Stimulated activated CD4-positive, alpha-beta T cell treated with anti-CD3 and anti-CD28 coated beads, Interleukin-2, amount 100 ng/mL, for 48 hours (primary cell): Measurements from ENCODE around the gene CLEC16A.

Experiments
- DNase-seq, 2 donors: peaks; one replicate each; pipeline ENCODE4 v3.0.0-alpha.2; 2020

Gene CLEC16A, protein sequence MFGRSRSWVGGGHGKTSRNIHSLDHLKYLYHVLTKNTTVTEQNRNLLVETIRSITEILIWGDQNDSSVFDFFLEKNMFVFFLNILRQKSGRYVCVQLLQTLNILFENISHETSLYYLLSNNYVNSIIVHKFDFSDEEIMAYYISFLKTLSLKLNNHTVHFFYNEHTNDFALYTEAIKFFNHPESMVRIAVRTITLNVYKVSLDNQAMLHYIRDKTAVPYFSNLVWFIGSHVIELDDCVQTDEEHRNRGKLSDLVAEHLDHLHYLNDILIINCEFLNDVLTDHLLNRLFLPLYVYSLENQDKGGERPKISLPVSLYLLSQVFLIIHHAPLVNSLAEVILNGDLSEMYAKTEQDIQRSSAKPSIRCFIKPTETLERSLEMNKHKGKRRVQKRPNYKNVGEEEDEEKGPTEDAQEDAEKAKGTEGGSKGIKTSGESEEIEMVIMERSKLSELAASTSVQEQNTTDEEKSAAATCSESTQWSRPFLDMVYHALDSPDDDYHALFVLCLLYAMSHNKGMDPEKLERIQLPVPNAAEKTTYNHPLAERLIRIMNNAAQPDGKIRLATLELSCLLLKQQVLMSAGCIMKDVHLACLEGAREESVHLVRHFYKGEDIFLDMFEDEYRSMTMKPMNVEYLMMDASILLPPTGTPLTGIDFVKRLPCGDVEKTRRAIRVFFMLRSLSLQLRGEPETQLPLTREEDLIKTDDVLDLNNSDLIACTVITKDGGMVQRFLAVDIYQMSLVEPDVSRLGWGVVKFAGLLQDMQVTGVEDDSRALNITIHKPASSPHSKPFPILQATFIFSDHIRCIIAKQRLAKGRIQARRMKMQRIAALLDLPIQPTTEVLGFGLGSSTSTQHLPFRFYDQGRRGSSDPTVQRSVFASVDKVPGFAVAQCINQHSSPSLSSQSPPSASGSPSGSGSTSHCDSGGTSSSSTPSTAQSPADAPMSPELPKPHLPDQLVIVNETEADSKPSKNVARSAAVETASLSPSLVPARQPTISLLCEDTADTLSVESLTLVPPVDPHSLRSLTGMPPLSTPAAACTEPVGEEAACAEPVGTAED

DNA sequence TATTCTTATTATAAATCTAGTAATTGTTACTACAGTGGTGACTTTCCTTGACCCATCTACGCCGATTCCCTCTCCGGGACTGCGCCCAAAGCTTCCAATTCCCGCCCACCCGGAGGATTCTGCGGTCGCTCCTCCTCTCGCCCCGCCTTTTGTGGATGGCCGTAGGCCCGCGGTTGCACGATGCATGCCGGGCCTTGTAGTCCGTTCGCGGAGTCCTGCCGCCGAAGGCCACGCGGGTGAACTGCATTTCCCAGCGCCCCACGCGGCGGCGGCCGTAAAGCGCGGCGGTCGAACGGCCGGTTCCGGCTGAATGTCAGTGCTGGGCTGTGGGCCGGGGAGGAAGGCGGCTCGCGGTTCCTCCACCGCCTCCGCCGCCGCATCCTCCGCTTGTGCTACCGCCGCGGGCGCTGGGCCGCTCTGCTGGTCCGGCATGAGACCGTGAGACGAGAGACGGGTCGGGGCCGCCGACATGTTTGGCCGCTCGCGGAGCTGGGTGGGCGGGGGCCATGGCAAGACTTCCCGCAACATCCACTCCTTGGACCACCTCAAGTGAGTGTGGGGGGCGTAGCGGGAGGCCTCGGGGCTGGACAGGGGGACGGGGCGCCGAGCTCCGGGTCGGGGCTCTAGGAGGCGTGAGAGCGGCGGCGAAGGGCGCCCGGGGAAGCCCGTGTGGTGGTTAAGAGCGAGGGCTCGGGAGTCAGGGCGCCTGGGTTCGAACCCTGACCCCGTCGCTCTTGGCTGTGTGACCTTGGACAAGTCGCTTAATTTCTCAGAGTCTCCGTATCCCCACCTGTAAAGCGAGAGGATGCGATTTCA lies at the start of gene CLEC16A:
CLEC16A (plus strand) TSS at position 316 of the 816 bp plus-strand sequence; CDS start at position 470, 154 bp downstream.
- peak; percentile 93 to 95 for DNase-seq

DNA sequence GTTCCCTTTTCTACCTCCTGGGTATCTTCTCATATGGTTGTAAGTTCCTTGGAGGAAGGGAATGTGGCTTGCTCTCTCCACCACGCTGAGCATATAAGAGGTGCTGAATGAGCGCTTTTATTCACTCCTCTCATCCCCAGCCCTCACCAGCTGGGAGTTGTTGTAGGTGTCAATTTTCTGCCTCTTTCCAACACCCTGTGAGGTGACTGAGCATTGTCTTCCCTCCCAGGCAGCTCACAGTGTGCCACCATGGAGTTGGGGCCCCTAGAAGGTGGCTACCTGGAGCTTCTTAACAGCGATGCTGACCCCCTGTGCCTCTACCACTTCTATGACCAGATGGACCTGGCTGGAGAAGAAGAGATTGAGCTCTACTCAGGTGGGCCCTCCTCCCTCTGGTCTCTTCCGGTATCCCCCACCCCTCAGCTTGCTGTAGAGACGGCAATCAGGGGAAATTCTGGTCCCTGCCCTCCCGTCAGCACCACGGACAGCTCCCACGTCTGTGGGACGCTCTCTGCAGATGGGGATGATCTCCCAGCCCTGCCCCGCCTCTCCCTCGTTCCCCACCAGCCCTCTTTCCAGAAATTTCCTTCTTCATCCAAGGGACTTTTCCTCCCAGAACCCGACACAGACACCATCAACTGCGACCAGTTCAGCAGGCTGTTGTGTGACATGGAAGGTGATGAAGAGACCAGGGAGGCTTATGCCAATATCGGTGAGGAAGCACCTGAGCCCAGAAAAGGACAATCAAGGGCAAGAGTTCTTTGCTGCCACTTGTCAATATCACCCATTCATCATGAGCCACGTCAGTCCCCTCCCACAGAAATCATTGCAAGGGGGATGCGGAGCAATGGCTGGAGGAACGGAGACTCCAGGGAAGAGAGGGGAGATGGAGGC lies 49.1 kb upstream of the CLEC16A start:
- peak; percentile 27 to 46 for DNase-seq

DNA sequence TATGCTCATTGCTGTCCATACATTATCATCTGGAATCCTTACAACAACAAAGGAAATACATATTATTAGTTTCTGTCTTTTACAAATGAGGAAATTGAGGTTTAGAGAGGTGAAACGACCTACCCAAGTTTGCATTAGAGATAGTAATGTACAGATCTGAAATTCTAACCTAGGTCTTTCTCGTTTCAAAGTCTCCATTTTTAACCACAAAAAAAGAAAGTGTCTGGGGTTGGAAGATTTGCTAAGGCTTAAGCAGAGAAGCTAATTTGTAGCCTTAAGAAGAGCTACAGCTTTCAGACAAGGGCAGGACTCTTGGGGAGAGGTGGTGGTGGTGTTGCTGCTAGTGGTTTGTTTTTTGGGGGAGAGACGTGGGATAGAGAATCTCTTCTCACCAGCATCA lies 48.2 kb upstream of the CLEC16A start:
- DNase-seq = no peak

DNA sequence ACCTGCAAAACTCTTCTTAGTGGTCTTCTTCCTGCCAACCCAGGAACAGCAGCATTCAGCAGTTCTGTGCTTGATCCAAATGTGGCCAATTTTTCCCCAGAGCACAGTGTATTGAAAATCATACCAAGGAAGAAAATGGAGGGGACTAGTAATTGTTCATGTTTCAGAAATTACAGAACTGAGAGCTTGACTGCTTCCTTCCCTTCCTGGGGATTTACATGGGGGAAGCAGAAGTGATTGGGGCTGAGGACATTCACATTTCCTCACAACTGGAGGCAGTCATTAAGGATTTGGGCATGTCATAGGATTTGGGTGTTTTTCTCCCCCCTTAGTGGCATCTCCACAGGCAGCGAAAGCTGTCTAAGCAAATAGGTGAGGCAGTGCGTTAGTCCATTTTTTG lies 47.6 kb upstream of the CLEC16A start:
- no peak for DNase-seq

DNA sequence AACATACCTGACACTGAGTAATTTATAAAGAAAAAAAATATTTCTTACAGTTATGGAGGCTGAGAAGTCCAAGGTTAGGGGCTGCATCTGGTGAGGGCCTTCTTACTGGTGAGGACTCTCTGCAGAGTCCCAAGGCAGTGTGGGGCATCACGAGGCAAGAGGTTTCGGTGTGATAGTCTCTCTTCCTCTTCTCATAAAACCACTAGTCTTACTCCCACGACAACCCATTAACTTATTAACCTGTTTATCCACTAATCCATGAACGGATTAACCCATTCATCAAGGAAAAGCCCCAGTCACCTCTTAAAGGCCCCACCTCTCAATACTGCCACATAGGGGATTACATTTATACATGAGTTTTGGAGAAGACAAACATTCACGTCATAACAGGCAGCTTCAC lies 47.2 kb upstream of the CLEC16A start:
- DNase-seq = no peak

DNA sequence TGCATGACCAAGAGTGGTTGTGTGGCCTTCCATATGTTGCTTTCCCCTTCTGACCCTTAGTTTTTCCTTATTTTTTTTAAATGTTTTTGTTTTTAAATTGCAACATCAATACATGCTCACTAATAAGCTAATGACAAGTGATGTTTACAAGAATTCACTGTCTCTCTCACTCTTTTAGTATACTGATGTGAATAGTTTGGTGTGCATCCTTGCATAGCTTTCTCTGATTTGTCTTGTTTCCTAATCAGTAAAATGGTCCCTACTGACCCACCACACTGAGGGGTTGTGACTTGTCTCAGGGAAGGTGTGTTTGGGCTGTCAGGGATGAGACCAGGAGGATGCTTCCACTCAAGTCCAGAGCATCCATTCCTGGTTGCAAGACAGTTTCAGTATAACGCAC lies 41.4 kb upstream of the CLEC16A start:
- no peak for DNase-seq

DNA sequence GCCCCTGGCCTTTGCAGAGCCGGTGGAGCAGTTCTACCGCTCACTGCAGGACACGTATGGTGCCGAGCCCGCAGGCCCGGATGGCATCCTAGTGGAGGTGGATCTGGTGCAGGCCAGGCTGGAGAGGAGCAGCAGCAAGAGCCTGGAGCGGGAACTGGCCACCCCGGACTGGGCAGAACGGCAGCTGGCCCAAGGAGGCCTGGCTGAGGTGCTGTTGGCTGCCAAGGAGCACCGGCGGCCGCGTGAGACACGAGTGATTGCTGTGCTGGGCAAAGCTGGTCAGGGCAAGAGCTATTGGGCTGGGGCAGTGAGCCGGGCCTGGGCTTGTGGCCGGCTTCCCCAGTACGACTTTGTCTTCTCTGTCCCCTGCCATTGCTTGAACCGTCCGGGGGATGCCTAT lies 37.9 kb upstream of the CLEC16A start:
- DNase-seq = no peak

DNA sequence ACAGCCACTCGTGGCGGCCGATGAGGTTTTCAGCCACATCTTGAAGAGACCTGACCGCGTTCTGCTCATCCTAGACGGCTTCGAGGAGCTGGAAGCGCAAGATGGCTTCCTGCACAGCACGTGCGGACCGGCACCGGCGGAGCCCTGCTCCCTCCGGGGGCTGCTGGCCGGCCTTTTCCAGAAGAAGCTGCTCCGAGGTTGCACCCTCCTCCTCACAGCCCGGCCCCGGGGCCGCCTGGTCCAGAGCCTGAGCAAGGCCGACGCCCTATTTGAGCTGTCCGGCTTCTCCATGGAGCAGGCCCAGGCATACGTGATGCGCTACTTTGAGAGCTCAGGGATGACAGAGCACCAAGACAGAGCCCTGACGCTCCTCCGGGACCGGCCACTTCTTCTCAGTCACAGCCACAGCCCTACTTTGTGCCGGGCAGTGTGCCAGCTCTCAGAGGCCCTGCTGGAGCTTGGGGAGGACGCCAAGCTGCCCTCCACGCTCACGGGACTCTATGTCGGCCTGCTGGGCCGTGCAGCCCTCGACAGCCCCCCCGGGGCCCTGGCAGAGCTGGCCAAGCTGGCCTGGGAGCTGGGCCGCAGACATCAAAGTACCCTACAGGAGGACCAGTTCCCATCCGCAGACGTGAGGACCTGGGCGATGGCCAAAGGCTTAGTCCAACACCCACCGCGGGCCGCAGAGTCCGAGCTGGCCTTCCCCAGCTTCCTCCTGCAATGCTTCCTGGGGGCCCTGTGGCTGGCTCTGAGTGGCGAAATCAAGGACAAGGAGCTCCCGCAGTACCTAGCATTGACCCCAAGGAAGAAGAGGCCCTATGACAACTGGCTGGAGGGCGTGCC lies 37.2 kb upstream of the CLEC16A start:
- DNase-seq = no peak

DNA sequence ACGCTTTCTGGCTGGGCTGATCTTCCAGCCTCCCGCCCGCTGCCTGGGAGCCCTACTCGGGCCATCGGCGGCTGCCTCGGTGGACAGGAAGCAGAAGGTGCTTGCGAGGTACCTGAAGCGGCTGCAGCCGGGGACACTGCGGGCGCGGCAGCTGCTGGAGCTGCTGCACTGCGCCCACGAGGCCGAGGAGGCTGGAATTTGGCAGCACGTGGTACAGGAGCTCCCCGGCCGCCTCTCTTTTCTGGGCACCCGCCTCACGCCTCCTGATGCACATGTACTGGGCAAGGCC lies 36.7 kb upstream of the CLEC16A start:
- DNase-seq = no peak

DNA sequence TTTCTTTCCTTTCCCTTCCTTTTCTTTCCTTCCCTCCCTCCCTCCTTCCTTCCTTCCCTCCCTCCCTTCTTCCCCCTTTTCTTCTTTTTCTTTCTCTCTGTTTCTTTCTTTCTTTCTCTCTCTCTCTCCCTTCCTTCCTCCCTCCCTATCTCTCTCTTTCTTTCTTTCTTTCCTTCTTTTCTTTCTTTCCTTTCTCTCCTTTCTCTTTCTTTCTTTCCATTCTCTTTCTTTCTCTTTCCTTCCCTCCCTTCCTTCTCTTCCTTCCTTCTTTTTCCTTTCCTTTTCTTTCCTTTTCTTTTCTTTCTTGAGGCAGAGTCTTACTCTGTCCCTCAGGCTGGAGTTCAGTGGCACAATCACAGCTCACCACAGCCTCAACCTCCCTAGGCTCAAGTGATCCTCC lies 33.1 kb upstream of the CLEC16A start:
- no peak for DNase-seq

DNA sequence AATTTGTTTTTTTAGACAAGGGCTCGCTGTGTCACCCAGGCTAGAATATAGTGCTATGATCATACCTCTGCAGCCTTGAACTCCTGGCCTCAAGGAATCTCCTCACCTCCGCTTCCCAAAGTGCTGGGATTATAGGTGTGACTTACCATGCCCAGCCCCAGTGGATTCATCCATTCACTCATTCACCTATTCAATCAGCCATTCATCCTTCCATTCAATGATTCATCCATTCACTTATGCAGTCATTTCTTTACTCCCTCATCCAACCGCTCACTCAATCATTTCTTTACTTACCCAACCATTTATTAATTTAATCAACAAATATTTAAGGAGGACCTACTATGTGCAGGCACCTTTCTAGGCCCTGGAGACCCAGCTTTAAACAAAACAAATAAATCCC lies 27.8 kb upstream of the CLEC16A start:
- no peak for DNase-seq

DNA sequence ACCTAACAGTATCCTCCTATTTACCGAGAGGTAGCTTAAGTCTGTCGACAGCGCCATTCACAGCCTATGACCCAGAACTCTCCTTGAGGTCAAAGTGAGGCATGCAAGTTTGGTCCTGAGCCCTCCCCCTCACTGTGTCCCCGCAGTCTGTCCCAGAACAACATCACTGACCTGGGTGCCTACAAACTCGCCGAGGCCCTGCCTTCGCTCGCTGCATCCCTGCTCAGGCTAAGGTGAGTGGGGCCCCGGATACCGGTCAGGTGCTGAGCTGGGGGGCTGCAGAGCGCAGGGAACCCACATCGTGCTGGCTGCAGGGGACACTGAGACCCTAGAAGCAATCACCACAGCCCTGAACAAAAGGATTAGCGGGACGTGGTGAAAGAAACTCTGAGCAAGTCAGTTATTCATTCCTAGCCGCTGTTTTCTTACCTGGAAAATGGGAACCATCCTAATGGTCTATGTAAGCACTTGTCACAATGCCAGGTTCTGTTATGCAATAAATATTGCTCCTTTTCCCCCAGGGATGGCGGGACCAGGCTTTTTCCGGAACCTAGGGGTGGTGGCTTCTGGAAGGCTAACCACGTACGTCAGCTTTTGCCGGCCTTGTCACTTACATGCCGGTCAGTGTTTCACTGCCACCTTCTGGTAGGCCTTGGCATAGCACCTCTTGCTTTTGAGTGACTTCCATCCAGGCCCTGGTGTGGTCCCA lies 25.9 kb upstream of the CLEC16A start:
- peak; percentile 88 to 92 for DNase-seq

DNA sequence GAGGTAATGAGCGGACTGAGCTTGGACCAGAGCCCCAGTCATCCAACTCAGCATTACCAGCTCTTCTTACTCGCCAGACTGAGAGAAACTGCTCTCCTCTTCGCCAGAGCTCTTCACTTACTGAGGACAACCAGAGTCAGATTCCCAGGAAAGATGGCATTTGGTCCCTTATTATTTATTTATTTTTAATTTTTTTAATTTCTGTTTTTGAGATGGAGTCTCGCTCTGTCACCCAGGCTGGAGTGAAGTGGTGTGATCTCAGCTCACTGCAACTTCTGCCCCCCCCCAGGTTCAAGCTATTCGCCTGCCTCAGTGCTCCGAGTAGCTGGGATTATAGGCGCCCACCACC lies 25.4 kb upstream of the CLEC16A start:
- DNase-seq = no peak

DNA sequence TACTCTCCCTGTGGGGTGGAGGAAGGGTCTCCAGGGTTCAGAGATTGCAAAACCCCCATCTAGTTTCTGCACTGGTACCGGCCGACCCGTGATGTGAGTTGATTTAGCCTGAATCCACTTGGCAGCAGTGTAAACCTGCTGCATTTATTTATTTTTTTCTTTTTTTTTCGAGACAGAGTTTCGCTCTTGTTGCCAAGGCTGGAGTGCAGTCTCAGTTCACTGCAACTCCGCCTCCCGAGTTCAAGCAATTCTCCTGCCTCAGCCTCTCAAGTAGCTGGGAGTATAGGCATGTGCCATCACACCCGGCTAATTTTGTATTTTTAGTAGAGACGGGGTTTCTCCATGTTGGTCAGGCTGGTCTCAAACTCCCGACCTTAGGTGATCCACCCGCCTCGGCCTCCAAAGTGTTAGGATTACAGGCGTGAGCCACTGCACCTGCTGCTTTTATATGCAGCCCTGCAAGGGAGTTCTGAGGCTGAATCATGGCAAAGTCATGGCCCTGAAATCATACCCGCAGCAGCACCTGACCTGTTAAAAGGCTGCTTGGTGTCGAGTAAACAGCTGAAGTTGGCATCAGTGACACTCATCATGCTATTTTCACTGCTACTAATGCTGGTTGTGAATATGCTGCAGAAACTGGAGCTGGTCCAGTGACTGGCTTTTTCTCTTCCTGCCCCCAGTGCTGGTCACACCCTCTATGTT lies 23.5 kb upstream of the CLEC16A start:
- no peak for DNase-seq

DNA sequence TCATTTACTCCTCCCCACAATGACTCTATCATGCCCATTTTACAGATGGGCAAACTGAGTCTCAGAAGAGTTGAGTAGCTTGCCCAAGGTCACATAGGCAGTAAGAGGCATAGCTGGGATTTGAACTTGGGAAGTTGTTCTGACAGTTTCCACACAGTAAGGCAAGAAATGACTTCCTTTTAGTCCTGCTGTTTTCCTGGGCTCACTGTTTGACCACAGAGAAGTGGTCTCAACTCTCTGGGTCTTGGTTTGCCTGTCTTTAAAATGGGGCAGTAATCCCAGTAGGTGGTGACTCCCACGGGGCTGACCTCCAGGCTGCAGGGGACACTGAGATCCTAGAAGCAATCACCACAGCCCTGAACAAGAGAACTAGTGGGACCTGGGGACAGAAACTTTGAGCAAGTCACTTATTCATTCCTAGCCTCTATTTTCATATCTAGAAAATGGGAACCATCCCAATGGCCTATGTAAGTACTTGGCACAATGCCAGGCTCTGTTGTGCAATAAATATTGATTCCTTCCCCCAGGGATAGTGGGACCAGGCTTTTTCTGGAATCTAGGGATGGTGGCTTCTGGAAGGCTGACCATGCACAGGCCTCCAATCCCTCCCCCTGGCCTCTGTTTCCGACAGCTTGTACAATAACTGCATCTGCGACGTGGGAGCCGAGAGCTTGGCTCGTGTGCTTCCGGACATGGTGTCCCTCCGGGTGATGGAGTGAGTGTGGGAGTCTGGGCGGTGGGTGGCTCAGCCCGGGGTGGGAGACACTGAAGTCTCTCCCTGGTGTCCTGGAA lies 22.6 kb upstream of the CLEC16A start:
- DNase-seq = no peak

DNA sequence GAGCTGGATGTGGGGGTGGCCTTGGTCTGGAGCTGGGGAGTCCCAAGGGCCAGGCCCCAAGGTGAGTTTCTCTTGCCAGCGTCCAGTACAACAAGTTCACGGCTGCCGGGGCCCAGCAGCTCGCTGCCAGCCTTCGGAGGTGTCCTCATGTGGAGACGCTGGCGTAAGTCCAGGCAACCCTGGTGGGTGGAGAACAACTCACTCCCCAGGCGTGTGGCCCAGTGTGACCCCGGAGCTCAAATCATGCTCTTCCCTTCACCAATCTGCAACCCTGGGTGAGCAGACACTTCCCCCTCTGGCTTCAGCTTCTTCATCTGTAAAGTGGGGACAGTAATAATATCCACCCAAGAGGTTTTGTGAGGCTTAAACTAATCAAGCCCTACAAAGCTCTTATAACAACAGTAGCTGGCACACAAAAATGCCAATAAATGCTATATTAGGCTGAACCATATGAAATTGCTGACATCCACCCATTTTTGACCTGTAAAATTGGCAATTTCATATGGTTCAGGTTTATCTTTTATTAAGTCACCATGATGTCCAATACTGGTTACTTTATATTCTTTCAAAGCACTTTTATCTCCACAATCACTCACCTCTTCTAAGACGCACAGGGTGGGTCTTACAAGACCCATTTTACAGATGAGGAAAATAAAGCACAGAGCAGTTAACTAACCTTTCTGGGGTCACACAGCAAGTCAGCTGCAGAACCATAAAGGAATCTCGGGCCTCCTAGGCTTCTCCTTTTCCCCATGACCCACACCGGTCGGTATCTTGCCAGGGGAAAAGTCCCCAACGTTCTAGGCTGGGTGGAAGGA lies 21.8 kb upstream of the CLEC16A start:
- no peak for DNase-seq

DNA sequence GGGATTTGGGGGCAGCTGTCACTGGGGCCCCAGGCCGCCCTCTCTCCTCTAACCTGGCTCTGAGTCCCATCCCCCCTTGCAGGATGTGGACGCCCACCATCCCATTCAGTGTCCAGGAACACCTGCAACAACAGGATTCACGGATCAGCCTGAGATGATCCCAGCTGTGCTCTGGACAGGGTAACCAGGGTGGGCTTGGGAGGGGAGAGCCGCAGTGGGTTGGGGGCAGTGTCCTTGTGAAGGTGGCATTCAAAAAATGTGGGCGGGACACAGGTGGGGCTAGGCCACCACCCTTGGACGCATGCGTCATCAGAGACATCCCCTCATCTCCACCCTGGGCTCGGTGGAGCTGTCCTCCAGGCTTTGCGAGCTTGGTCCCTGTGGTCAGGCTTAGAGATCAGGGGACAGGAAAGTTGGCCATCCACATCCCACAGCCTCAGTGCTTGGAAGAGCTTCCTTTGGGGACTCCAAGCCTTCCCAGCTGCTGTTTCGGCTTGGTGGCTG lies 21.2 kb upstream of the CLEC16A start:
- no peak for DNase-seq
